ENCODE data around the gene CDH10.

The CDH10 gene

GRCh38 chr5:24480952-24481351 lies 163.8 kb downstream of the CDH10 start:
- no peak for DNase-seq (ENCODE audit: low read depth)
- TF ChIP-seq CTCF (conservative IDR thresholded peaks at IDR 0.05; ENCODE audit: low read length), result no peak

DNA sequence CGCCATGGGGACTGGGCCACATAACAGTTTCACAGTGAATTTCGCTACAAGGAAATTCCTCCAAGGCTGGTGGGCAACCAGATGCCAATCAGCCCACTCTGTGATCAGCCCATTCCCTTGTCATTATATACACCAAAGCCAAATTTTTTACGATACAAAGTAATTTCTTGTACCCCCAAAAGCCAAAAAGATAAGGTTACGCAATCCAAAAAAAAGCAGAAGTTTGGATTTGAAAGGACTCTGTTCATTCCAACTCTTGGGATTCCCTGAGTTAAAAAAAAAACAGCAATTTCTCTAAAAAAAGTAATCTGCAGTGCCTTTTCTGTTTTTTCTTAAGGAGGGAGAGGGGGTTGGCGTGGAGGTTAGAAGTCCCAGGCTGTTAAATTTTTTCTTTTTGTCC lies 166.8 kb downstream of the CDH10 start:
- TF ChIP-seq CTCF (conservative IDR thresholded peaks at IDR 0.05; ENCODE audit: low read length), result no peak
- H3K4me3 ChIP-seq (ENCODE audit: low read length), result no peak overlapping the region
- DNase-seq (ENCODE audit: low read depth), result no peak

More at GRCh38 chr5:24480952-24481351, 163.8 kb downstream of the CDH10 start:
- H3K4me3 ChIP-seq (ENCODE audit: low read length), result no peak overlapping the region

- H3K4me3 ChIP-seq (ENCODE audit: low read length), result no peak overlapping the region
- no peak for TF ChIP-seq CTCF (conservative IDR thresholded peaks at IDR 0.05; ENCODE audit: low read length)
- DNase-seq (ENCODE audit: low read depth), result no peak
Measured at GRCh38 chr5:24475101-24475500, 169.7 kb downstream of the CDH10 start.

DNA sequence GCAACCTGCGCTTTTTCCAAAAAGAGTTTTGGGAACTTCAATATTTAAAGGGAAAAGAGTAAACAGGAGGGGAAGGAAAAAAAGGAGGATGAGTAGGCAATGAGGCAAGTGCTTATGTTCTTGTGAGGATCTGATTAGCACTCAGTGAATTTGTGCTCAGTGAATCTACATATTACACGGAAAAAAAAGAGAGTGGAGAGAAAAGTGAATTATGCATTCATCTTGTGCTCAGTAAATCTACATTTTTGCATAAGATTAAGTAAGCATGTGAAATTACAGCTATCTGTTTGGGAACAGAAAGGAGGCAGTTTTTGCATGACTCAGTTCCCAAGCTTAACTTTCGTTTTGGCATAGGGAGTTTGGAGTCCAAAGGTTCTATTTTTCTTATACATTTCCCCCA lies 170.1 kb downstream of the CDH10 start:
- no peak for DNase-seq (ENCODE audit: low read depth)
- no peak for TF ChIP-seq CTCF (conservative IDR thresholded peaks at IDR 0.05; ENCODE audit: low read length)
- no peak overlapping the region for H3K4me3 ChIP-seq (ENCODE audit: low read length)

DNA sequence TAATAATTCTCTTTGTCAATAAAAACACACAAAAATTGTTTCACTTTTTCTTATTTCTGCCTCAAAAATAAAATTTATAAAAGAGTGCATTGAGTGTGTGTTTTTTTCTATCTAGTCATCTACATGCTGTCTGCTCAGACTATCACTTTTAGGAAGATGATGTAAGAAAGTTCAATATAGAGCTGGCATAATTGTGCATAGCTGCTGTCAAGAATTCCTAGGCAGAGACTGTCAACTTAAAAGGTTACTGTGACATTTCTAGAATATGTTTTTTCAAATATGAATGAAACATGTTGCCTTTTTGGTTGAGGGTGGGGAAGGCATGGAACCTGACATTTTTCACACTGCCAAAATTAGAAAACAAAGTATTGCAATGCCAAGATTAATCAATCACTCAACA lies 172.3 kb downstream of the CDH10 start:
- DNase-seq (ENCODE audit: low read depth), result no peak
- no peak for TF ChIP-seq CTCF (conservative IDR thresholded peaks at IDR 0.05; ENCODE audit: low read length)
- H3K4me3 ChIP-seq (ENCODE audit: low read length), result no peak overlapping the region

DNA sequence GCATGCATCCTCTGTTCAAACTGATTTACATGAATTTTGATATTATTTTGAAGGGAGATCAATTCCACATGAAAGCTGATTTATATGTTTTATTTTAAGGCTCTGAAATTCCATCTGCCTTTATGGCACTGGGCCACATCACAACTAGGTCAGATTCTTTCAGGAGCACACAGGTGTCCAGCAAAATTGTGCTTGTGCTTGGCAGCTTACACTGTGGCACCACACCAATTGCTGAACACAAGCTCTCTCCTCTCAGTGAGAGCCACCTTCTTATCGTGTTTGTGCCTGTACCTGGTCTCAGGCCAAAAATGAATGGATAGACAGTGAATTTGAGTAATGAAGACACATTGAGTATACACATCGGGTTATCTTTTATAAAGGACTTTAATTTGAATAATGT lies 200.4 kb downstream of the CDH10 start:
- no peak for DNase-seq (ENCODE audit: low read depth)
- no peak overlapping the region for H3K4me3 ChIP-seq (ENCODE audit: low read length)
- TF ChIP-seq CTCF (conservative IDR thresholded peaks at IDR 0.05; ENCODE audit: low read length), result no peak

- no peak overlapping the region for H3K4me3 ChIP-seq (ENCODE audit: low read length)
- no peak for DNase-seq (ENCODE audit: low read depth)
- TF ChIP-seq CTCF (conservative IDR thresholded peaks at IDR 0.05; ENCODE audit: low read length), result no peak
Measured at GRCh38 chr5:24439465-24439864, 205.3 kb downstream of the CDH10 start.
